ENCODE measurements around the gene NXF3.
"Not testable (repeated sequence)": the region's sequence is repeated elsewhere in the genome, so short reads cannot be mapped to it uniquely, and the experiment has no call there.

NXF3 gene

GRCh38 chrX:103033371-103033770, 59.6 kb downstream of the NXF3 start:
- not testable (repeated sequence) for DNase-seq (ENCODE audit: low spot score)

Measured in kidney capillary endothelial cell (primary cell).